GM12873 (cell line): ENCODE measurements around the gene DTD1.

Experiments
- CTCF ChIP-seq: IDR thresholded peaks from 2 replicates; pipeline ENCODE4 v1.5.1; 2012; ENCODE audit warnings: low read depth, mild to moderate bottlenecking, moderate library complexity, low read length, control low read depth; ENCODE audit not compliant: insufficient read depth; ENCODE audit errors: missing control alignments

The DTD1 gene

GRCh38 chr20:18718129-18718528 lies 130.3 kb downstream of the DTD1 start:
- peak; percentile 18 for TF ChIP-seq CTCF

GRCh38 chr20:18719426-18719825 lies 131.6 kb downstream of the DTD1 start:
- TF ChIP-seq CTCF: no peak

GRCh38 chr20:18721551-18722115 lies 133.8 kb downstream of the DTD1 start:
- no peak for TF ChIP-seq CTCF

- no peak for TF ChIP-seq CTCF
These were observed 134.5 kb downstream of the DTD1 start for GRCh38 chr20:18722371-18722770.

GRCh38 chr20:18724077-18724476 lies 136.2 kb downstream of the DTD1 start:
- TF ChIP-seq CTCF: no peak

GRCh38 chr20:18724788-18725464 lies 137.1 kb downstream of the DTD1 start:
- TF ChIP-seq CTCF: no peak

GRCh38 chr20:18727032-18727508 lies 139.2 kb downstream of the DTD1 start:
- no peak for TF ChIP-seq CTCF
